Stimulated activated CD4-positive, alpha-beta T cell treated with anti-CD3 and anti-CD28 coated beads, Interleukin-1b, Interleukin-23, amount 100 ng/mL, for 4 hours (primary cell): Measurements from ENCODE around the gene SKA1.
A peak's percentile ranks its signal among the peaks of the same experiment; 100 is the strongest.

Source experiments
- DNase-seq, 2 donors: peaks; one replicate each; pipeline ENCODE4 v3.0.0-alpha.2; 2020; ENCODE audit warnings: low read depth in 2 of 2

The SKA1 gene

DNA sequence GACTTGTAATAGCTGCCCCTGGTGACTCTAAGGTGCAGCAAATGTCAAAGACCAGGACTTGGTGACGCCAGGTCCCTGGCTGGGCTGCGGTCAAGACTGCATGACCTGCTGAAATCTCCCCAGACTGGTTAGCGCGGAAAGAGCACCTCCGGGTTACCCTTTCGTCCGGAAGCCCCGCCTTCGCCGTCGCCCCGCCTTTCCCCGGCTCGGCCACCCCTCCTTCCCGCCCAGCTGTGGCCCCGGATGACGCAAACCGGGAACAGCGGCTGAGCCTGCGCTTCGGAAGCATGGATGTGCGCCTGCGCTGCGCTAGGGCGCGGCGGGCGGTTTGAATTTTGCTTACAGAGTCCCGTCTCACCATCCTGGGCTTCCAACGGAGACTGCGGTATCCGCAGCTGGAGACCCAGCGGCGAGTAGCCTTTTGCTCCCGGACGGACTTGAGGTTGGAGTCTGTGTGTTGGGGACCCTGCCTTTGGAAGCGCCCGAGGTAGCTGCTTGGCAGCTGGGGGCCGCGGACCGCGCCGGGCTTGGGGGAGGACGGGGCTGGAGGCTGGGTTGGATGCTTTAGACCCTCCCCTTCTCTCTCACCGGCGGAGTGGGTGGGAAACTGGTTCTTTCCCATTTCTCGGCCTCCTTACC is at the start of gene SKA1:
TSS of gene SKA1 (plus strand) at position 294 of the 639 bp plus-strand sequence. CDS start 785 bp downstream, outside the sequence.
- peak; percentile 84 to 86 for DNase-seq

DNA sequence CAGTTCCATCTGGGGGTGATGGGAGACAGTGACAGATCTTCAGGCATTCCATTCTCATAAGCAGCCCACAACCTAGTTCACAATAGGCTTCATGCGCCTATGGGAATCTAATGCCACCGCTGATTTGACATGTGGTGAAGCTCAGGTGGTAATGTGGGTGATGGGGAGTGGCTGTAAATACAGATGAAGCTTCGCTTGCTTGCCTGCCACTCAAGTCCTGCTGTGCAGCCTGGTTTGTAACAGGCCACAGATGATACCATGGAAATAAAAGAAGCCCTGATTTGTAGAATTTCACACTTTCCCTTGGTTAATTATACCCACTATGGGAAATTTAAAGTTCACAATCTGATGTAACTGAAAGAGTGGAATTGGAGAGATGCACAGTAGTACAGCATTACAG is 46.9 kb upstream of the SKA1 start:
- no peak for DNase-seq

DNA sequence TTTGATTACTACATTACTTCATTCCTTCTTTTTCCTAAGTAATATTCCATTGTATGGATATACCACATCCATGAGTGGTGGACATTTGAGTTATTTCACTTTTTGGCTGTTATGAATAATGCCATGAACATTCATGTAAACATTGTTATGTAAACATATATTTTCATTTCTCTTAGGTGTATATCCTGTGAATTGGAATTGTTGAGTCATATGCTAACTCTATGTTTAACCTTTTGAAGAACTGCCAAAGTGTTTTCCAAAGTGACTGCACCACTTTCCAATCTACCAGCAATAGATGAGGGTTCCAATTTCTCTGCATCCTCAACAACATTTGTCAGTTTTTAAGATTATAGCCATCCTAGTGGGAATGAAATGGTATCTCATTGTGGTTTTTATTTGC is 44.7 kb upstream of the SKA1 start:
- no peak for DNase-seq

GRCh38 chr18:50331691-50332090 is 43.2 kb upstream of the SKA1 start:
- no peak for DNase-seq

DNA sequence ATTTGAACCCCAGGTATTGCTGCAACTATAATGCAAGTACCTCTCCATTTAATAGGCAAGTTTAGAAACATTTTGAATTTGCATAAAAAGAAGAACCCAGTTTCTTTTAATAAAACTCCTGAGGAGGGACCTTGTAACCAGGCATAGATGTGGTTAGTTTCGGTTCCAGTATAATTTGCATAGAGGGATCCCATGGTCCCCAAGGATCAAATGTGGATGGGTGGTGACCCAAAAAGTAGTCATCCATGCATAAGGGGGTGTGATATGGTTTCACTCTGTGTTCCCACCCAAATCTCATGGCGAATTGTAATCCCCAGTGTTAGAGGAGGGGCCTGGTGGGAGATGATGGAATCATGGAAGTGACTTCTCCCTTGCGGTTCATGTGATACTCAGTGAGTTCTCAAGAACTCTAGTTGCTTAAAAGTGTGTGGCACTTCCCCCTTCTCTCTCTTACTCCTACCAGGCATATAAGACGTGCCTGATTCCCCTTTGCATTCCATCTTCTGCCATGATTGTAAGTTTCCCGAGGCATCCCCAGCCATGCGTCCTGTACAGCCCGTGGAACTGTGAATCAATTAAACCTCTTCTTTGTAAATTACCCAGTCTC is 40.2 kb upstream of the SKA1 start:
- DNase-seq = no peak

DNA sequence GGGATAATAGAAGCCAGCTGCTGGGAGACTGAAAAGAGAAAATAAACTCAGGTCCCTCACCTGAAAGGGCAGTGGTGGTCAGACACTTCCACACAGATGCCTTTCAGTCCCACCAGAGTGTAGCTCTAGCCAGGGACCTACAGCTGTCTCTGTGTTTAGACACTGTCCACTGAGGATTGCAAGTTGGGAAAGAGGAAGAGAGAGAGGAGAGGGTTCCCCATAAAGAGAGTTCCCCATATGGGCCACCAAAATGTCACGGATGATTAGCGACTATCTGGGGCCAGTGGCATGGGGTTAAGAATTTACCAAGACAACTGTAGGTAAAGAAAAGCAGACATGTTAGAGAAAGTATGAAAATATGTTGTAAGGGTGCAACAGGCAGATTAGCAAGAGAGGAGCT is 36.7 kb upstream of the SKA1 start:
- no peak for DNase-seq

DNA sequence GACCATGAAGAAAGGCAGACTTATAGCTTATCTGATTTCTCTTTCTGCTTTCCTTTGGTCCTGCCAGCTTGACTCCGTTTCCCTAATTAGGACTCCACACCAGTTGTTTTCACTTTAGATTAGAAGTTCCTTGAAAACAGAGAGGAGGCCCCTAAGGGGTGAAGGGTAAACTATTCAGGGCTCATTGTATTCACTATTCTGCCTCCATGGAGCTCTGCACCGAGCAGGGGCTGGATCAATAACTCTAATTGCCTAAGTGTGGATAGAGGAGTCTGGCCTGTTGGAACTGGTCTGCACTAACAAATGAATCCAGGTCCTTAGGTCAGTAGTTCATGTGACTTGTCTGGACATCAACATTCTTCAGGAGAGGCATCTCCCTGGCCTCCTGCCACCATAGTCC is 36.1 kb upstream of the SKA1 start:
- no peak for DNase-seq

GRCh38 chr18:50340078-50340477 is 34.8 kb upstream of the SKA1 start:
- DNase-seq = no peak

DNA sequence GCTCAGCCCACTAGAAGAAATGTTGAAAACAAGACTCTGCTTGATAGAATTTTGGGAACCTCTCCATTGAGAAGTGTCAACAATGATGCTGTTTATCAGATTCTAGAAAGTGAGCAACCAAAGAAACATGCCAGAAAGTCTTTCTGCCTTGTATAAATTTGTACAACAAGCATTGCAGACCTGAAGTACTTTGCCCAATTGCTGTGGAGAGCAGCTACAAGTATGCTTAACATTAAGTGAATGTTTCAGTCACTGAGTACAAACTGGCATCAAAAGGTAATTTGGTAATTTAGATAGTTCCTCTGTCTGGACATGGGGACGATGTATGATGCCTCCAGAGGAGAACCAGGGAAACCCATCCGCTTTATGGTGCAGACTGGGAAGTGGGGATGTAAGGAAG is 33.4 kb upstream of the SKA1 start:
- no peak for DNase-seq

GRCh38 chr18:50350699-50351098 is 24.1 kb upstream of the SKA1 start:
- DNase-seq = no peak

- DNase-seq = no peak
These were observed 18.6 kb upstream of the SKA1 start for GRCh38 chr18:50356036-50356945.

DNA sequence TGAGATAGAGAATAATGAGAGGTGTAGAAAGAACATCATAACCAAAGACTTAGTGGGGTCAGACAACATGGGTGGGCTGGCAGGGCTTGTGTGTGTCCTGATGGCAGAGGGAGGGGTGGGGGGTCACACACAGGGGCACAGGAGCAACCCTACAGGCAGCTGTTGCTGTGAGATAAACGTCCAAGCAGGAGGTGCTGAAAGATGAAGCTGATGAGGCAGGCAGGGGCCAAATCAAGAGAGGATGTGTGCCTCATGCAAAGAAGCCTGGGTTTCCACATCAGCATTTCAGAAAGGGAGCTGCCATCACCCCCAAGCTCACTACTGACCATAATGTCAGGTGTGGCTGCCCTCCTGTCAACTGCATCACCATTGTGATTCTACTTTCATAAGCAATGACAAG is 16.0 kb upstream of the SKA1 start:
- no peak for DNase-seq

GRCh38 chr18:50359806-50360205 is 15.0 kb upstream of the SKA1 start:
- no peak for DNase-seq

- no peak for DNase-seq
These were observed 14.2 kb upstream of the SKA1 start for GRCh38 chr18:50360611-50361010.

GRCh38 chr18:50369672-50370071 is 5.2 kb upstream of the SKA1 start:
- DNase-seq = no peak

GRCh38 chr18:50372743-50373142 is 2.1 kb upstream of the SKA1 start:
- no peak for DNase-seq

- no peak for DNase-seq
These were observed 1.2 kb upstream of the SKA1 start for GRCh38 chr18:50373561-50374219.

DNA sequence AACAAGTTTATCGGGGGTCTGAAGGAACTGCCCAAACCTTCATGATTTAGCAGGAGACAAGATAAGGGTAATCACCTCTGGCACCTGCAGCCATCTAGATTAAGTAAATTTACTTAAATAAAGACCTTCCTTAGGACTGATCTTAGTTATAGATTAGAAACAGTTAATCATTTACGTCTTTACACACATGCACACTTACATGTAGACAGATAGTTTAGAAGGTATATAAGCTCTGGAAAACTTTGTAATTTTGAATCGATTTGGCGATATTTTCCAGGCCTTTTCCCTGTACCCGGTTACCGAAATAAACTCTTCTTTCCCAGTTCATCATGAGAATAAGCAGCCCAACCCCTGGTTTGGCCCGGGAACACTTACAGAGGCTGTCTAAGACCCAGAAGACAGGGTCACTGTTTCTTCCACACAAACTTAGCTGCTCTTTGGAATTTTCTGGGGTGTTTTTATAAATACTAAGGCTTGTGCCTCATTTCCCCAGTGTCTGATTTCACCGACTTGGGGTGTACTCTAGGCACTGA is 560 bp upstream of the SKA1 start:
- DNase-seq = no peak

- no peak for DNase-seq
These were observed 2.4 kb downstream of the SKA1 start for GRCh38 chr18:50377061-50377798.

DNA sequence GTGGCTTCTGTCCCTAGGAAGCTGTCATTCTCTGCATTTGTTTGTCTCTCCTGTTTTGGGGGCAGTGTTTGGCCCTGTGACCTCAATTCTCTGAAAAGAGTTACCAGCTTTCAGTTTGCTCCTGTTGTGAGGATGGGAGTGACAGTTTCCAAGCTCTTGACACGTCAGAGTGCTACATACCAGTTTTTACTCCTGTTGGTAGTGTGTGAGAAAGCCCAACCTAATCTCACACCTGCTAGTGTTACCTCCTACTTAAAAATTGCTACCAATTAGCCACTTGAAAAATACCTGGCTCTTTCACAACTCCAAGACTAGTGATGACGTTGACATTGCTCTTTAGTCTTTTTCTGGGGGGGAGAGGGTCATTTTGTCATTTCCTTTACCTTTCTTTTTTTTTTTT is 14.1 kb downstream of the SKA1 start:
- DNase-seq = no peak

GRCh38 chr18:50393802-50394201 is 19.0 kb downstream of the SKA1 start:
- no peak for DNase-seq
